ENCODE data around the gene IL1RAP.
A peak's percentile ranks its signal among the peaks of the same experiment; 100 is the strongest.

IL1RAP gene

GRCh38 chr3:190543671-190544070, 29.8 kb downstream of the IL1RAP start:
- ChIA-PET POLR2A (ENCODE audit: low non-redundant PET) (no interaction called here), CTCF (no interaction called here)
- peak; percentile 25 for DNase-seq (ENCODE audit: low spot score)
- no peak overlapping the region for H3K27ac ChIP-seq
- TF ChIP-seq, protein P1, sequence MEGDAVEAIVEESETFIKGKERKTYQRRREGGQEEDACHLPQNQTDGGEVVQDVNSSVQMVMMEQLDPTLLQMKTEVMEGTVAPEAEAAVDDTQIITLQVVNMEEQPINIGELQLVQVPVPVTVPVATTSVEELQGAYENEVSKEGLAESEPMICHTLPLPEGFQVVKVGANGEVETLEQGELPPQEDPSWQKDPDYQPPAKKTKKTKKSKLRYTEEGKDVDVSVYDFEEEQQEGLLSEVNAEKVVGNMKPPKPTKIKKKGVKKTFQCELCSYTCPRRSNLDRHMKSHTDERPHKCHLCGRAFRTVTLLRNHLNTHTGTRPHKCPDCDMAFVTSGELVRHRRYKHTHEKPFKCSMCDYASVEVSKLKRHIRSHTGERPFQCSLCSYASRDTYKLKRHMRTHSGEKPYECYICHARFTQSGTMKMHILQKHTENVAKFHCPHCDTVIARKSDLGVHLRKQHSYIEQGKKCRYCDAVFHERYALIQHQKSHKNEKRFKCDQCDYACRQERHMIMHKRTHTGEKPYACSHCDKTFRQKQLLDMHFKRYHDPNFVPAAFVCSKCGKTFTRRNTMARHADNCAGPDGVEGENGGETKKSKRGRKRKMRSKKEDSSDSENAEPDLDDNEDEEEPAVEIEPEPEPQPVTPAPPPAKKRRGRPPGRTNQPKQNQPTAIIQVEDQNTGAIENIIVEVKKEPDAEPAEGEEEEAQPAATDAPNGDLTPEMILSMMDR (conservative IDR thresholded peaks at IDR 0.05; ENCODE audit: low read depth) = no peak

DNA sequence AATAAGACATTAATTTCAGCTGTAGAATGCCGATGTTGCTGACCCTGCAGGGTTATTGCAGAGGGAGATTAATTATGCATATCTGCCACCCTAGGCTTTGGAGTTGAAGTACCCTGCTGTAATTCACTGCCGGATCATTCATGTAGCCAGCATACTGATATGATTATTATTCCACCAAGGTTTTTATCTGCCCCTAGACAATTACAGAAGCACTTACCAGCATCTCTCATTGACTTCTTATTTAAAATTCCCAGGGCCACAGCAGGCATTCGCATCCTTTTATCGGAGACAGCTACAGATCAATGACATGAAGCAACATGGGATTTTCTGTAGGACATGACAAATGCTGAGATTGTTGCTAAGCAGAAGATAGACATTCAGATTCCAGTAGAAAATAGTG, 31.3 kb downstream of the IL1RAP start:
- ChIA-PET POLR2A (ENCODE audit: low non-redundant PET) (no interaction called here), CTCF (no interaction called here)
- no peak for DNase-seq (ENCODE audit: low spot score)
- TF ChIP-seq, protein P1 (conservative IDR thresholded peaks at IDR 0.05; ENCODE audit: low read depth) = no peak
- no peak overlapping the region for H3K27ac ChIP-seq

DNA sequence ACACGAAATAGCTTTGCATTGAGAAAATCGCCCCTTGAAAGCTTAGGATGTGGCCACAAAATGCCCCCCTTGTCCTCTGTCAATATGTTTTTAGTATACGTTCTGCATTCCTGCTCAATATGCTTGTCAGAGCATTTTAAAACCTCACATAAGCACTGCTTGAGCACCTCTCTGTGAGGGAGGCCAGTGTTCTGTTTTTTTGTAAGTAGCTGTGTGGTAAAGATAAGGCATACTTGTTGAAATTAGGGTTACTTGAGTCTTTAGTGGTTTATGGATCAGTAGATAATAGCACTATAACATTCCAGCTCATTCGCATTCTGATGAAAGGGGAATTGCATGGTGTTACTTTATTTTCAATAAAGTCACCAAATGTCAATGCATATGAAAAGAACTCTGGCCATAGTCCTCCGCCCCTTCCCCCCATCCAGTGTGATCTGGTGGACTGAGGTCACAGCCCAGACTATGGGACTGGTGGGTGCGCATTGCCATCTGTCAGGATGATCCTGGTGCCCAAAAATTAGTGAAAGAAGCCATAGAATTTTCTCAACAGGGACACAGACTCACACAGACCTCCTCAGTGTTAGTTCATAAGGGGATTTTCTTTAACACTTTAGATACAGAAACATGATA, 33.1 kb downstream of the IL1RAP start:
- ChIA-PET CTCF (interaction anchor here (0.6 kb wide), 1 partner anchor 1482 kb away, joined by 3 read pairs; no protein-coding TSS in a partner anchor), POLR2A (ENCODE audit: low non-redundant PET) (no interaction called here)
- no peak for DNase-seq (ENCODE audit: low spot score)
- no peak overlapping the region for H3K27ac ChIP-seq
- TF ChIP-seq, protein P1 (conservative IDR thresholded peaks at IDR 0.05; ENCODE audit: low read depth) = no peak

- POLR2A ChIA-PET (ENCODE audit: low non-redundant PET) = no interaction called here
- TF ChIP-seq, protein P1 (conservative IDR thresholded peaks at IDR 0.05; ENCODE audit: low read depth) = no peak
- no peak for DNase-seq (ENCODE audit: low spot score)
- CTCF ChIA-PET = no interaction called here
- no peak overlapping the region for H3K27ac ChIP-seq
Observed at GRCh38 chr3:190548031-190548656, 34.3 kb downstream of the IL1RAP start.

DNA sequence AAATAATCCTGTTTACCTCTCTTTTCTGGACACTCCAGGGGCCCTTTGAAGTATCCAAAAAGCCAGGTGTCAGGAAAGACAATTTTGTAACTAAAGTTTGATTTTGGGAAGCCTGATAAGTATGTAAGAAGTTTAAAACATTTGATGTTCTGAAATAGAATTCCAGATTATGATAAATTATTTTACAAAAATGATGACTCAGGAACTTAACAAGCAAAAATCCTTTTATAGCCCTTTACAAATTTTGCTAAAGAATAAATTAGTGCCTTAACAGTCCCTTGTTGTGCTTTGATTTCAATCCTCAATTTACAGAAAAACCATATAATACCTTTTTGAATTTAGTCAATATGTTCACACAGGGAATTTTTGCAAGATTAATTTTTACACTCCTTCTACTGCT, 38.1 kb downstream of the IL1RAP start:
- CTCF ChIA-PET = no interaction called here

GRCh38 chr3:190552969-190553759, 39.3 kb downstream of the IL1RAP start:
- POLR2A ChIA-PET (ENCODE audit: low non-redundant PET) = no interaction called here
- TF ChIP-seq, protein P1 (conservative IDR thresholded peaks at IDR 0.05; ENCODE audit: low read depth) = no peak
- CTCF ChIA-PET = no interaction called here
- DNase-seq (ENCODE audit: low spot score) = no peak
- H3K27ac ChIP-seq = no peak overlapping the region

More for the DNA sequence above, 38.1 kb downstream of the IL1RAP start:
- TF ChIP-seq, protein P1 (conservative IDR thresholded peaks at IDR 0.05; ENCODE audit: low read depth) = no peak
- DNase-seq (ENCODE audit: low spot score) = no peak
- no peak overlapping the region for H3K27ac ChIP-seq
- POLR2A ChIA-PET (ENCODE audit: low non-redundant PET) = no interaction called here
